ENCODE measurements around the gene GRK6. TPM values are rescaled to one million over a fixed set of nuclear protein-coding genes. Genes with fewer than 3 reads are reported as not detected.

The GRK6 gene
- total and polyA plus RNA-seq, 2 experiments from 2014 or later: 13.0 to 56.8 TPM

GRCh38 chr5:177475563-177476427 is 49.3 kb downstream of the GRK6 start:
- no peak for TF ChIP-seq STAT1 (IDR thresholded peaks at IDR 0.05; ENCODE audit: unreplicated experiment)
- TF ChIP-seq NANOG (IDR thresholded peaks at IDR 0.05; ENCODE audit: borderline replicate concordance): no peak
- TF ChIP-seq ETS1 (IDR thresholded peaks at IDR 0.05): no peak
- Histone ChIP-seq H3K4me3 (no peak overlapping the region), H3K4me1 (ENCODE audit: insufficient read depth) (peaks cover 36% of the 10 kb centered on the region), H3K27ac (ENCODE audit: low read depth) (no peak overlapping the region), H3K9me2 (ENCODE audit: insufficient read depth) (no peaks in the 10 kb centered on the region), H3K4me2 (0 out of 2 replicates have a peak overlapping the region, but pooled peaks have one; percentile 73), H3K27me3 (ENCODE audit: insufficient read depth) (no peaks in the 10 kb centered on the region), H3K36me3 (ENCODE audit: insufficient read depth) (0 out of 2 replicates have a peak, but pooled peaks cover 2% of the 10 kb centered on the region), H4K20me1 (replicated peaks; ENCODE audit: insufficient read depth) (peaks cover 13% of the 10 kb centered on the region), H3F3A (replicated peaks; ENCODE audit: low read depth) (peaks cover 26% of the 10 kb centered on the region), H2AFZ (no peak overlapping the region), H3K79me2 (replicated peaks; ENCODE audit: insufficient read depth) (peaks cover 21% of the 10 kb centered on the region)
- Mint-ChIP-seq H3K27me3 (ENCODE audit: insufficient read depth, low read depth, poor library complexity) (peaks cover 26% of the 10 kb centered on the region), H3K36me3 (ENCODE audit: low read depth) (peaks cover 23% of the 10 kb centered on the region), H3K4me1 (peaks cover 50% of the 10 kb centered on the region), H3K4me3 (peak overlapping the region; percentile 0; the same call in 1 of the 3 replicates), H3K9me3 (no peaks in the 10 kb centered on the region), H3K27ac (no peak overlapping the region)
- no peak for DNase-seq (ENCODE audit: low spot score)
- ATAC-seq: no peak

DNA sequence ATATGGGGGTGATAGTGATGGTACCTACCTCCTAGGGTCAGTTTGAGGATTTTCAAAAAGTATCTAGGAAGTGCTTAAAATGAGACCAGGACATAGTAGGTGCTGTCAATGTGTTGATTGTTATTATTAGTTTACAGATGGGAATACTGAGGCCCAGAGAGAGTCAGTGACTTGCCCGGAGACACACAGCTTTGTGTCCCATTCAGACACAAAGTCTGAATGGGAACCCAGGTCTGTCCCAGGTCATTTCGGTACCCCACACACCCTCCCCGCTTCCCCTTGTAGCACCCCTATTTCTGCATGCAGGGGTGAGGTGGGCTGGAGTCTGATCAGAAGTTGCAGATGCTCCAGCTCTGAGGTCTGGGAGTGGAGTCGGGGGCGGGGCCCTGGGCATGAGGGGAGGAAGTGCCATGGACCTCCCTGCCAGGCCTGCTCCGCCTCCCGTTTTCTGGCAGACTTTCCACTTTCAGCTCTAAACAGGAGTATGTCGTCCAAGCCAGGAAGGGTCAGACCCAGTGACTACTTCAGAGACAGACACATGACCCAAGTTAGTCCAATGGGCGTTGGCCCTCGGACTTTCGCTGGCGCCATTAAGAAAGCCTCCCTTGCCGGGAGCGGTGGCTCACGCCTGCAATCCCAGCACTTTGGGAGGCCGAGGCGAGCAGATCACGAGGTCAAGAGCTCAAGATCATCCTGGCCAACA is 50.2 kb downstream of the GRK6 start:
- H3K27ac ChIP-seq (ENCODE audit: low read depth): no peak overlapping the region
- no peak overlapping the region for H3K4me2 ChIP-seq
- peaks cover 19% of the 10 kb centered on the region for H3F3A ChIP-seq (replicated peaks; ENCODE audit: low read depth)
- no peaks in the 10 kb centered on the region for H3K9me2 ChIP-seq (ENCODE audit: insufficient read depth)
- H2AFZ ChIP-seq: no peak overlapping the region
- H3K4me1 ChIP-seq (ENCODE audit: insufficient read depth): peaks cover 27% of the 10 kb centered on the region
- DNase-seq (ENCODE audit: low spot score) (peak; percentile 41), ATAC-seq (no peak)
- H3K4me1 Mint-ChIP-seq: peaks cover 41% of the 10 kb centered on the region
- no peak overlapping the region for H3K27ac Mint-ChIP-seq
- no peaks in the 10 kb centered on the region for H3K27me3 ChIP-seq (ENCODE audit: insufficient read depth)
- H4K20me1 ChIP-seq (replicated peaks; ENCODE audit: insufficient read depth): peaks cover 7% of the 10 kb centered on the region
- peaks cover 12% of the 10 kb centered on the region for H3K79me2 ChIP-seq (replicated peaks; ENCODE audit: insufficient read depth)
- H3K27me3 Mint-ChIP-seq (ENCODE audit: insufficient read depth, low read depth, poor library complexity): peaks cover 26% of the 10 kb centered on the region
- no peak overlapping the region for H3K4me3 ChIP-seq
- no peaks in the 10 kb centered on the region for H3K9me3 Mint-ChIP-seq
- no peak overlapping the region; the same call in 2 of the 3 replicates for H3K4me3 Mint-ChIP-seq
- 0 out of 2 replicates have a peak, but pooled peaks cover 2% of the 10 kb centered on the region for H3K36me3 ChIP-seq (ENCODE audit: insufficient read depth)
- H3K36me3 Mint-ChIP-seq (ENCODE audit: low read depth): peaks cover 14% of the 10 kb centered on the region
- no peak for TF ChIP-seq ETS1 (IDR thresholded peaks at IDR 0.05)
- no peak for TF ChIP-seq EZH2phosphoT487 (IDR thresholded peaks at IDR 0.05; ENCODE audit: unreplicated experiment)
- TF ChIP-seq POLR2AphosphoS5 (IDR thresholded peaks at IDR 0.05; ENCODE audit: low read depth): no peak
- no peak for TF ChIP-seq NANOG (IDR thresholded peaks at IDR 0.05; ENCODE audit: borderline replicate concordance)
- no peak for TF ChIP-seq EZH2 (IDR thresholded peaks at IDR 0.05; ENCODE audit: low read depth, unreplicated experiment)
- no peak for TF ChIP-seq ZNF331 (CRISPR knock-in tag; IDR thresholded peaks at IDR 0.05; ENCODE audit: low read depth)
- TF ChIP-seq JUNB (IDR thresholded peaks at IDR 0.05; ENCODE audit: unreplicated experiment): no peak
- TF ChIP-seq CTCF (conservative IDR thresholded peaks at IDR 0.05; ENCODE audit: low read depth in 2 of 2): no peak
- TF ChIP-seq ZNF114 (CRISPR knock-in tag; IDR thresholded peaks at IDR 0.05): no peak
- no peak for TF ChIP-seq STAT1 (IDR thresholded peaks at IDR 0.05; ENCODE audit: unreplicated experiment)
- TF ChIP-seq REST (IDR thresholded peaks at IDR 0.05; ENCODE audit: unreplicated experiment): no peak
- no peak for TF ChIP-seq CREB1 (CRISPR knock-in tag; IDR thresholded peaks at IDR 0.05; ENCODE audit: low read depth)

Measured in GM23338 (cell line).